Panc1 (cell line): ENCODE measurements around the gene PGA3.

Source experiments
- POLR2AphosphoS5 ChIP-seq: IDR thresholded peaks from 2 replicates; pipeline ENCODE4 v1.6.1; 2012; ENCODE audit warnings: mild to moderate bottlenecking, low read depth, low read length, moderate library complexity
- SIN3A ChIP-seq: IDR thresholded peaks from 2 replicates; pipeline ENCODE4 v1.6.1; 2012; ENCODE audit warnings: low read depth, mild to moderate bottlenecking, low read length, moderate library complexity, borderline replicate concordance; ENCODE audit not compliant: insufficient read depth
- TF ChIP-seq, protein P1 (sequence below): fragments of 450-650 bp; IDR thresholded peaks from 2 replicates; pipeline ENCODE4 v1.5.1; 2017; ENCODE audit warnings: mild to moderate bottlenecking

DNA sequence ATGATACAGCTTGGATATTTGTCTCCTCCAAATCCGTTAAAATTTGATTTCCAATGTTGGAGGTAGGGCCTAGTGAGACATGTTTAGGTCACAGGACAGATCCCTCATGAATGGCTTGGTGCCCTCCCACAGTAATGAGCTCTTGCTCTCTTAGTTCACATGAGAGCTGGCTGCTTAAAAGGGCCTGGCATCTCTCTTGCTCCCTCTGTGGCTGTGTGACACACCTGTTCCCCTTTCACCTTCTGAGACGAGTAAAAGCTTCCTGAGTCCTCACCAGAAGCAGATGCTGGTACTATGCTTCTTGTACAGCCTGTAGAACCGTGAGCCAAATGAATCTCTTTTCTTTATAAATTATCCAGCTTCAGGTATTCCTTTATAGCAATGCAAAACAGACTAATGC is 45.6 kb upstream of the PGA3 start:
- no peak for TF ChIP-seq POLR2AphosphoS5
- TF ChIP-seq, protein P1, sequence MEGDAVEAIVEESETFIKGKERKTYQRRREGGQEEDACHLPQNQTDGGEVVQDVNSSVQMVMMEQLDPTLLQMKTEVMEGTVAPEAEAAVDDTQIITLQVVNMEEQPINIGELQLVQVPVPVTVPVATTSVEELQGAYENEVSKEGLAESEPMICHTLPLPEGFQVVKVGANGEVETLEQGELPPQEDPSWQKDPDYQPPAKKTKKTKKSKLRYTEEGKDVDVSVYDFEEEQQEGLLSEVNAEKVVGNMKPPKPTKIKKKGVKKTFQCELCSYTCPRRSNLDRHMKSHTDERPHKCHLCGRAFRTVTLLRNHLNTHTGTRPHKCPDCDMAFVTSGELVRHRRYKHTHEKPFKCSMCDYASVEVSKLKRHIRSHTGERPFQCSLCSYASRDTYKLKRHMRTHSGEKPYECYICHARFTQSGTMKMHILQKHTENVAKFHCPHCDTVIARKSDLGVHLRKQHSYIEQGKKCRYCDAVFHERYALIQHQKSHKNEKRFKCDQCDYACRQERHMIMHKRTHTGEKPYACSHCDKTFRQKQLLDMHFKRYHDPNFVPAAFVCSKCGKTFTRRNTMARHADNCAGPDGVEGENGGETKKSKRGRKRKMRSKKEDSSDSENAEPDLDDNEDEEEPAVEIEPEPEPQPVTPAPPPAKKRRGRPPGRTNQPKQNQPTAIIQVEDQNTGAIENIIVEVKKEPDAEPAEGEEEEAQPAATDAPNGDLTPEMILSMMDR = no peak
- TF ChIP-seq SIN3A = no peak
